ENCODE results near the gene WNK2. TPM values are rescaled to one million over a fixed set of nuclear protein-coding genes. Genes with fewer than 3 reads are reported as not detected.

The WNK2 gene
- polyA plus RNA-seq, 2 of the 4 experiments (the other 2 are of a cell fraction): 2.1 to 6.7 TPM

DNA sequence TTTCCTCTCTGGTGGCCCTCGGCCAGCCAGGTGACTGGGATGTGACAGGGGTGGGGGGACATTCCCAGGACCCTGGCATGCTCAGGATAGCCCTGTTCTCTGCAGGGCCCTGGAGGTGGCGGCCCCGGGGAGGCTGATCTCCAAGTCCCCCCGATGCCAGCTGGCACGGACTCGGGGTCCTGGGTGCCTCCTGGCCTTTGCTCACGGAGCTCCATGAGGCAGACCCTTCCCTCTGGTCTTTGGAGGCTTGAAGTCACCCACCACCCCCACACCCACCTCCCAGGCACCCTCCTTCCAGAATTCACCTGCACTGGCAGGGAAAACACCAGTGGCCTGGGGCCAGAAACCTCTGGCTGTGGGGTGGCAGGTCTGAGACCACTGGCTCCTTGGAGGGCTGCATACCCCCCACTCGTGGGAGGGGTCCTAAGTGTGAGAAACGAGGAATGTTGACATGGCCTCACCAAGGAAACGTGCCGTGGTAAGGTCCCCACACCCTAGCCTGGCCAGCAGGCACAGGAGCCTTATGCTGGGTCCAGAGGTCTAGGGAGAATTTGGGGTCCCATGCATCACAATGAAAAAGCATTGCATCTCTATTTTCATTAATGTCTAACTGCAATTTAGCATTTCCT, 136.8 kb downstream of the WNK2 start:
- 88% methylated on average over 6 of the region's 11 CpGs for WGBS (ENCODE audit: missing lambda C conversion rate)
- no peak overlapping the region for H3K27ac ChIP-seq
- H3K4me3 ChIP-seq: no peak overlapping the region
- DNase-seq (ENCODE audit: low read depth in 1 of 2, low spot score in 1 of 2) (no peak), FAIRE-seq (no peak), ATAC-seq (no peak)
- no peak for TF ChIP-seq TP53 (CRISPR knock-in tag; IDR thresholded peaks at IDR 0.05)
- TF ChIP-seq, protein P1, sequence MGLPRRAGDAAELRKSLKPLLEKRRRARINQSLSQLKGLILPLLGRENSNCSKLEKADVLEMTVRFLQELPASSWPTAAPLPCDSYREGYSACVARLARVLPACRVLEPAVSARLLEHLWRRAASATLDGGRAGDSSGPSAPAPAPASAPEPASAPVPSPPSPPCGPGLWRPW (IDR thresholded peaks at IDR 0.05): no peak
- TF ChIP-seq, protein P2, sequence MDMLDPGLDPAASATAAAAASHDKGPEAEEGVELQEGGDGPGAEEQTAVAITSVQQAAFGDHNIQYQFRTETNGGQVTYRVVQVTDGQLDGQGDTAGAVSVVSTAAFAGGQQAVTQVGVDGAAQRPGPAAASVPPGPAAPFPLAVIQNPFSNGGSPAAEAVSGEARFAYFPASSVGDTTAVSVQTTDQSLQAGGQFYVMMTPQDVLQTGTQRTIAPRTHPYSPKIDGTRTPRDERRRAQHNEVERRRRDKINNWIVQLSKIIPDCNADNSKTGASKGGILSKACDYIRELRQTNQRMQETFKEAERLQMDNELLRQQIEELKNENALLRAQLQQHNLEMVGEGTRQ (IDR thresholded peaks at IDR 0.05): no peak
- no peak for TF ChIP-seq RFX5 (IDR thresholded peaks at IDR 0.05)
- TF ChIP-seq, protein P3, sequence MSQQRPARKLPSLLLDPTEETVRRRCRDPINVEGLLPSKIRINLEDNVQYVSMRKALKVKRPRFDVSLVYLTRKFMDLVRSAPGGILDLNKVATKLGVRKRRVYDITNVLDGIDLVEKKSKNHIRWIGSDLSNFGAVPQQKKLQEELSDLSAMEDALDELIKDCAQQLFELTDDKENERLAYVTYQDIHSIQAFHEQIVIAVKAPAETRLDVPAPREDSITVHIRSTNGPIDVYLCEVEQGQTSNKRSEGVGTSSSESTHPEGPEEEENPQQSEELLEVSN (IDR thresholded peaks at IDR 0.05; ENCODE audit: borderline replicate concordance, low read depth): no peak
- no peak for TF ChIP-seq HOXA7 (CRISPR knock-in tag; IDR thresholded peaks at IDR 0.05)
- no peak for TF ChIP-seq ESRRA (IDR thresholded peaks at IDR 0.05; ENCODE audit: borderline replicate concordance, low read length)
- TF ChIP-seq EHF (CRISPR knock-in tag; IDR thresholded peaks at IDR 0.05): no peak
- TF ChIP-seq ZNF302 (CRISPR knock-in tag; IDR thresholded peaks at IDR 0.05): no peak
- no peak for TF ChIP-seq RNF2 (IDR thresholded peaks at IDR 0.05; ENCODE audit: borderline replicate concordance, low read depth)
- TF ChIP-seq ZFP36 (IDR thresholded peaks at IDR 0.05; ENCODE audit: borderline replicate concordance, partially characterized antibody): no peak
- no peak for TF ChIP-seq CBX8 (IDR thresholded peaks at IDR 0.05)
- TF ChIP-seq, protein P4, sequence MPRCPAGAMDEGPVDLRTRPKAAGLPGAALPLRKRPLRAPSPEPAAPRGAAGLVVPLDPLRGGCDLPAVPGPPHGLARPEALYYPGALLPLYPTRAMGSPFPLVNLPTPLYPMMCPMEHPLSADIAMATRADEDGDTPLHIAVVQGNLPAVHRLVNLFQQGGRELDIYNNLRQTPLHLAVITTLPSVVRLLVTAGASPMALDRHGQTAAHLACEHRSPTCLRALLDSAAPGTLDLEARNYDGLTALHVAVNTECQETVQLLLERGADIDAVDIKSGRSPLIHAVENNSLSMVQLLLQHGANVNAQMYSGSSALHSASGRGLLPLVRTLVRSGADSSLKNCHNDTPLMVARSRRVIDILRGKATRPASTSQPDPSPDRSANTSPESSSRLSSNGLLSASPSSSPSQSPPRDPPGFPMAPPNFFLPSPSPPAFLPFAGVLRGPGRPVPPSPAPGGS (IDR thresholded peaks at IDR 0.05): no peak
- TF ChIP-seq CHD4 (IDR thresholded peaks at IDR 0.05; ENCODE audit: borderline replicate concordance): no peak
- no peak for TF ChIP-seq GATA3 (IDR thresholded peaks at IDR 0.05; ENCODE audit: borderline replicate concordance)
- no peak for TF ChIP-seq SREBF2 (IDR thresholded peaks at IDR 0.05)
- no peak for TF ChIP-seq FOSB (CRISPR knock-in tag; IDR thresholded peaks at IDR 0.05)
- TF ChIP-seq CHD2 (IDR thresholded peaks at IDR 0.05; ENCODE audit: low read length, partially characterized antibody): no peak
- no peak for TF ChIP-seq RAD21 (conservative IDR thresholded peaks at IDR 0.05 in 1 of 2, IDR thresholded peaks at IDR 0.05 in 1 of 2)
- TF ChIP-seq NPAS2 (CRISPR knock-in tag; IDR thresholded peaks at IDR 0.05; ENCODE audit: borderline replicate concordance): no peak
- peaks cover 3% of the 10 kb centered on the region; the same call in 2 of the 3 replicates for H3K4me1 ChIP-seq
- POLR2A ChIA-PET: no interaction called here
- CTCF ChIA-PET: interaction anchor here (1.0 to 1.4 kb wide), 4 partner anchors 9 to 364 kb away, joined by 3 to 5 read pairs (median 4); no protein-coding TSS in a partner anchor
- no peak overlapping the region for H3K4me2 ChIP-seq
- no peaks in the 10 kb centered on the region for H3K9me3 ChIP-seq

GRCh38 chr9:93321220-93321610, 137.3 kb downstream of the WNK2 start:
- POLR2A ChIA-PET: no interaction called here
- FAIRE-seq: no peak
- peaks cover 8% of the 10 kb centered on the region; the same call in 2 of the 3 replicates for H3K4me1 ChIP-seq
- no peak for DNase-seq (ENCODE audit: low read depth in 1 of 2, low spot score in 1 of 2)
- no peak for ATAC-seq
- no peak overlapping the region for H3K27ac ChIP-seq
- WGBS (ENCODE audit: missing lambda C conversion rate): 93% methylated on average over 9 of the region's 10 CpGs
- no peak overlapping the region for H3K4me3 ChIP-seq
- H3K4me2 ChIP-seq: no peak overlapping the region
- CTCF ChIA-PET: interaction anchor here (1.0 to 2.0 kb wide), 3 partner anchors 9 to 245 kb away, joined by 3 to 6 read pairs (median 5); no protein-coding TSS in a partner anchor
- H3K9me3 ChIP-seq: no peaks in the 10 kb centered on the region
- TF ChIP-seq CBX8 (IDR thresholded peaks at IDR 0.05) (no peak), ZC3H11A (IDR thresholded peaks at IDR 0.05) (no peak), HOXB5 (CRISPR knock-in tag; IDR thresholded peaks at IDR 0.05) (no peak), TP53 (CRISPR knock-in tag; IDR thresholded peaks at IDR 0.05) (no peak), MAZ (IDR thresholded peaks at IDR 0.05; ENCODE audit: borderline replicate concordance, low read depth, low read length) (no peak), PHF8 (IDR thresholded peaks at IDR 0.05; ENCODE audit: borderline replicate concordance, low read depth) (no peak), CEBPB (IDR thresholded peaks at IDR 0.05) (no peak), KDM1A (IDR thresholded peaks at IDR 0.05; ENCODE audit: low read depth) (no peak), JUNB (IDR thresholded peaks at IDR 0.05) (no peak), MYC (IDR thresholded peaks at IDR 0.05; ENCODE audit: borderline replicate concordance, low read length) (no peak)
- TF ChIP-seq, protein P1 (IDR thresholded peaks at IDR 0.05): no peak
- TF ChIP-seq, protein P3 (IDR thresholded peaks at IDR 0.05; ENCODE audit: borderline replicate concordance, low read depth): no peak
- TF ChIP-seq, protein P2 (IDR thresholded peaks at IDR 0.05): no peak
- TF ChIP-seq, protein P5, sequence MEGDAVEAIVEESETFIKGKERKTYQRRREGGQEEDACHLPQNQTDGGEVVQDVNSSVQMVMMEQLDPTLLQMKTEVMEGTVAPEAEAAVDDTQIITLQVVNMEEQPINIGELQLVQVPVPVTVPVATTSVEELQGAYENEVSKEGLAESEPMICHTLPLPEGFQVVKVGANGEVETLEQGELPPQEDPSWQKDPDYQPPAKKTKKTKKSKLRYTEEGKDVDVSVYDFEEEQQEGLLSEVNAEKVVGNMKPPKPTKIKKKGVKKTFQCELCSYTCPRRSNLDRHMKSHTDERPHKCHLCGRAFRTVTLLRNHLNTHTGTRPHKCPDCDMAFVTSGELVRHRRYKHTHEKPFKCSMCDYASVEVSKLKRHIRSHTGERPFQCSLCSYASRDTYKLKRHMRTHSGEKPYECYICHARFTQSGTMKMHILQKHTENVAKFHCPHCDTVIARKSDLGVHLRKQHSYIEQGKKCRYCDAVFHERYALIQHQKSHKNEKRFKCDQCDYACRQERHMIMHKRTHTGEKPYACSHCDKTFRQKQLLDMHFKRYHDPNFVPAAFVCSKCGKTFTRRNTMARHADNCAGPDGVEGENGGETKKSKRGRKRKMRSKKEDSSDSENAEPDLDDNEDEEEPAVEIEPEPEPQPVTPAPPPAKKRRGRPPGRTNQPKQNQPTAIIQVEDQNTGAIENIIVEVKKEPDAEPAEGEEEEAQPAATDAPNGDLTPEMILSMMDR (IDR thresholded peaks at IDR 0.05): no peak
